ENCODE results near the gene EDC3. TPM values are rescaled to one million over a fixed set of nuclear protein-coding genes. Genes with fewer than 3 reads are reported as not detected.
"Not testable (repeated sequence)": the region's sequence is repeated elsewhere in the genome, so short reads cannot be mapped to it uniquely, and the experiment has no call there.

EDC3 gene
- polyA plus RNA-seq, 3 donors, result 38.6 to 43.2 (median 41.9) TPM

- no peak for DNase-seq (ENCODE audit: low read depth in 3 of 3, low spot score in 2 of 3)
Observed at GRCh38 chr15:74612677-74613076, 83.1 kb downstream of the EDC3 start.

- no peak for DNase-seq (ENCODE audit: low read depth in 3 of 3, low spot score in 2 of 3)
Observed at GRCh38 chr15:74611834-74612233, 84.0 kb downstream of the EDC3 start.

GRCh38 chr15:74611341-74611740 is 84.5 kb downstream of the EDC3 start:
- no peak for DNase-seq (ENCODE audit: low read depth in 3 of 3, low spot score in 2 of 3)

GRCh38 chr15:74610302-74610951 is 85.4 kb downstream of the EDC3 start:
- DNase-seq (ENCODE audit: low read depth in 3 of 3, low spot score in 2 of 3), result no peak

- DNase-seq (ENCODE audit: low read depth in 3 of 3, low spot score in 2 of 3), result no peak
Observed at GRCh38 chr15:74609938-74610301, 85.9 kb downstream of the EDC3 start.

- DNase-seq (ENCODE audit: low read depth in 3 of 3, low spot score in 2 of 3), result no peak
Observed at GRCh38 chr15:74608786-74609185, 87.0 kb downstream of the EDC3 start.

GRCh38 chr15:74605795-74606150 is 90.1 kb downstream of the EDC3 start:
- DNase-seq (ENCODE audit: low read depth in 3 of 3, low spot score in 2 of 3), result no peak

GRCh38 chr15:74604983-74605794 is 90.6 kb downstream of the EDC3 start:
- no peak for DNase-seq (ENCODE audit: low read depth in 3 of 3, low spot score in 2 of 3)

GRCh38 chr15:74603789-74604705 is 91.8 kb downstream of the EDC3 start:
- no peak for DNase-seq (ENCODE audit: low read depth in 3 of 3, low spot score in 2 of 3)

- DNase-seq (ENCODE audit: low read depth in 3 of 3, low spot score in 2 of 3), result no peak
Observed at GRCh38 chr15:74603026-74603788, 92.6 kb downstream of the EDC3 start.

- DNase-seq (ENCODE audit: low read depth in 3 of 3, low spot score in 2 of 3), result no peak
Observed at GRCh38 chr15:74599156-74599555, 96.7 kb downstream of the EDC3 start.

GRCh38 chr15:74598126-74598842 is 97.5 kb downstream of the EDC3 start:
- peak in 2 of 3 donors; percentile 86 to 89 for DNase-seq (ENCODE audit: low read depth in 3 of 3, low spot score in 2 of 3)

GRCh38 chr15:74597146-74597705 is 98.6 kb downstream of the EDC3 start:
- not testable (repeated sequence) for DNase-seq (ENCODE audit: low read depth in 3 of 3, low spot score in 2 of 3)

GRCh38 chr15:74596736-74597135 is 99.1 kb downstream of the EDC3 start:
- DNase-seq (ENCODE audit: low read depth in 3 of 3, low spot score in 2 of 3), result not testable (repeated sequence)

- no peak for DNase-seq (ENCODE audit: low read depth in 3 of 3, low spot score in 2 of 3)
Observed at GRCh38 chr15:74595271-74595670, 100.6 kb downstream of the EDC3 start.

GRCh38 chr15:74594455-74594854 is 101.4 kb downstream of the EDC3 start:
- no peak for DNase-seq (ENCODE audit: low read depth in 3 of 3, low spot score in 2 of 3)

- DNase-seq (ENCODE audit: low read depth in 3 of 3, low spot score in 2 of 3), result no peak
Observed at GRCh38 chr15:74593122-74593521, 102.7 kb downstream of the EDC3 start.

- DNase-seq (ENCODE audit: low read depth in 3 of 3, low spot score in 2 of 3), result no peak
Observed at GRCh38 chr15:74592222-74592621, 103.6 kb downstream of the EDC3 start.

GRCh38 chr15:74589826-74590225 is 106.0 kb downstream of the EDC3 start:
- DNase-seq (ENCODE audit: low read depth in 3 of 3, low spot score in 2 of 3), result no peak

GRCh38 chr15:74585857-74586256 is 110.0 kb downstream of the EDC3 start:
- DNase-seq (ENCODE audit: low read depth in 3 of 3, low spot score in 2 of 3), result no peak
